Measurements from ENCODE around the gene FLT3.
"Not testable (repeated sequence)": the region's sequence is repeated elsewhere in the genome, so short reads cannot be mapped to it uniquely, and the experiment has no call there.

Gene FLT3

GRCh38 chr13:28100150-28101121 is at the start of gene FLT3:
TSS of gene FLT3 (minus strand) at chr13:28100576. CDS start at chr13:28100510, 66 bp downstream.
- DNase-seq (ENCODE audit: low read depth), result peak; percentile 99
- H3K4me3 ChIP-seq (ENCODE audit: low read depth, low read length), result peak within 1 kb of the TSS; percentile 53
- TF ChIP-seq MAX (IDR thresholded peaks at IDR 0.05; ENCODE audit: low read depth, low read length) (peak; percentile 85), POLR2A (IDR thresholded peaks at IDR 0.05; ENCODE audit: extremely low read depth, insufficient read length) (peak; percentile 66), CTCF (IDR thresholded peaks at IDR 0.05; ENCODE audit: low read depth, low read length) (no peak), MYC (IDR thresholded peaks at IDR 0.05; ENCODE audit: low read depth, low read length) (peak; percentile 86)

GRCh38 chr13:28147495-28147894 is 47.1 kb upstream of the FLT3 start:
- peak; percentile 36 for DNase-seq (ENCODE audit: low read depth)
- TF ChIP-seq CTCF (IDR thresholded peaks at IDR 0.05; ENCODE audit: low read depth, low read length) (no peak), MYC (IDR thresholded peaks at IDR 0.05; ENCODE audit: low read depth, low read length) (no peak), MAX (IDR thresholded peaks at IDR 0.05; ENCODE audit: low read depth, low read length) (no peak), POLR2A (IDR thresholded peaks at IDR 0.05; ENCODE audit: extremely low read depth, insufficient read length) (no peak)
- H3K4me3 ChIP-seq (ENCODE audit: low read depth, low read length), result no peak overlapping the region

- no peak for TF ChIP-seq POLR2A (IDR thresholded peaks at IDR 0.05; ENCODE audit: extremely low read depth, insufficient read length)
- DNase-seq (ENCODE audit: low read depth), result no peak
- no peak overlapping the region for H3K4me3 ChIP-seq (ENCODE audit: low read depth, low read length)
Observed at GRCh38 chr13:28145049-28145448, 44.7 kb upstream of the FLT3 start.

- H3K4me3 ChIP-seq (ENCODE audit: low read depth, low read length), result peak overlapping the region; percentile 41
- not testable (repeated sequence) for DNase-seq (ENCODE audit: low read depth)
Observed at GRCh38 chr13:28141542-28141941, 41.2 kb upstream of the FLT3 start.

GRCh38 chr13:28140433-28141125 is 40.2 kb upstream of the FLT3 start:
- no peak for TF ChIP-seq CTCF (IDR thresholded peaks at IDR 0.05; ENCODE audit: low read depth, low read length)
- no peak for TF ChIP-seq MAX (IDR thresholded peaks at IDR 0.05; ENCODE audit: low read depth, low read length)
- no peak for TF ChIP-seq MYC (IDR thresholded peaks at IDR 0.05; ENCODE audit: low read depth, low read length)
- no peak for TF ChIP-seq POLR2A (IDR thresholded peaks at IDR 0.05; ENCODE audit: extremely low read depth, insufficient read length)
- H3K4me3 ChIP-seq (ENCODE audit: low read depth, low read length), result peak overlapping the region; percentile 96
- no peak for DNase-seq (ENCODE audit: low read depth)

- H3K4me3 ChIP-seq (ENCODE audit: low read depth, low read length), result peak overlapping the region; percentile 96
- DNase-seq (ENCODE audit: low read depth), result peak; percentile 98
- peak; percentile 86 for TF ChIP-seq POLR2A (IDR thresholded peaks at IDR 0.05; ENCODE audit: extremely low read depth, insufficient read length)
- TF ChIP-seq MAX (IDR thresholded peaks at IDR 0.05; ENCODE audit: low read depth, low read length), result peak; percentile 91
- TF ChIP-seq CTCF (IDR thresholded peaks at IDR 0.05; ENCODE audit: low read depth, low read length), result no peak
- peak; percentile 92 for TF ChIP-seq MYC (IDR thresholded peaks at IDR 0.05; ENCODE audit: low read depth, low read length)
Observed at GRCh38 chr13:28138756-28139470, 38.5 kb upstream of the FLT3 start.
